GM12873 (cell line): ENCODE data around the gene TEX2.

Experiments used
- TF ChIP-seq, protein P1 (sequence below): IDR thresholded peaks from 2 replicates; pipeline ENCODE4 v1.5.1; 2012; ENCODE audit warnings: low read depth, mild to moderate bottlenecking, moderate library complexity, low read length, control low read depth; ENCODE audit not compliant: insufficient read depth; ENCODE audit errors: missing control alignments

Gene TEX2

DNA sequence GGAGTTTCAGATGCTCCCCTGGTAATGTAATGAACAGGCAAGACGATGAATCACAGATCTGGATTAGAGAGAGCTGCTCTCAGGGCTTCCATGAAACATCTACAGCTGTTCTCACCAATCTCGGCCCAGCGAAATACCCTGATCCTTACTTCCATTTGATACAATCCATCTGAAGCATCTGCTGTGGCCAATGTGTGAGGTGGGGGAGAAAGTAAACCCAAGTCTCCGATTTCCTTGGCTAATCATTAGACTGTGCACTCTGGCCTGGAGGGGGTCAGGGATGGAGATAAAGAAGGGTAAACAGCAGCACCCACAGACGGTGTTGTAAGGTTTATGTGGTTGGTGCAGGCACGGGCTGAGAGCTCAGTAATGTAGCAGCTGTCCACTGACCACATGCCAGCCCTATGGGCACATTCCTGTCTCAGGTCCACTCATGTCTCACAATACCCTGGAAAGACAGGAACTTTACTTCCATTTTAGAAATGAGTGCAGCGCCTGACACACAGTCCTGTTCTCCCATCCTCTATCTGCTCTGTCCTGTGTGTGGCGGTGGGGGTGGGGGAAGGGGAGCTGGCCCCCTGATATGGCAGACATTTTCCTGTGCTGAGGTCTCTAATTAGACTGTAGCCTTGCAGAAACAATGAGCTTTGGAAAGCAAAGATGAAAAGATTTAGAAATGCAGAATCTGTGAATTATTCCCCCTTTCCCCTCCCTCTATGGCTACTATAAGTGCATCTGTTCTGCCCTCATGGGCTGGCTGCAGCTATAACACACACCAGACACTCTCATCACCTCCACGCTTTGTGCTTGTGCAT lies 84.8 kb downstream of the TEX2 start:
- TF ChIP-seq, protein P1, sequence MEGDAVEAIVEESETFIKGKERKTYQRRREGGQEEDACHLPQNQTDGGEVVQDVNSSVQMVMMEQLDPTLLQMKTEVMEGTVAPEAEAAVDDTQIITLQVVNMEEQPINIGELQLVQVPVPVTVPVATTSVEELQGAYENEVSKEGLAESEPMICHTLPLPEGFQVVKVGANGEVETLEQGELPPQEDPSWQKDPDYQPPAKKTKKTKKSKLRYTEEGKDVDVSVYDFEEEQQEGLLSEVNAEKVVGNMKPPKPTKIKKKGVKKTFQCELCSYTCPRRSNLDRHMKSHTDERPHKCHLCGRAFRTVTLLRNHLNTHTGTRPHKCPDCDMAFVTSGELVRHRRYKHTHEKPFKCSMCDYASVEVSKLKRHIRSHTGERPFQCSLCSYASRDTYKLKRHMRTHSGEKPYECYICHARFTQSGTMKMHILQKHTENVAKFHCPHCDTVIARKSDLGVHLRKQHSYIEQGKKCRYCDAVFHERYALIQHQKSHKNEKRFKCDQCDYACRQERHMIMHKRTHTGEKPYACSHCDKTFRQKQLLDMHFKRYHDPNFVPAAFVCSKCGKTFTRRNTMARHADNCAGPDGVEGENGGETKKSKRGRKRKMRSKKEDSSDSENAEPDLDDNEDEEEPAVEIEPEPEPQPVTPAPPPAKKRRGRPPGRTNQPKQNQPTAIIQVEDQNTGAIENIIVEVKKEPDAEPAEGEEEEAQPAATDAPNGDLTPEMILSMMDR: no peak

DNA sequence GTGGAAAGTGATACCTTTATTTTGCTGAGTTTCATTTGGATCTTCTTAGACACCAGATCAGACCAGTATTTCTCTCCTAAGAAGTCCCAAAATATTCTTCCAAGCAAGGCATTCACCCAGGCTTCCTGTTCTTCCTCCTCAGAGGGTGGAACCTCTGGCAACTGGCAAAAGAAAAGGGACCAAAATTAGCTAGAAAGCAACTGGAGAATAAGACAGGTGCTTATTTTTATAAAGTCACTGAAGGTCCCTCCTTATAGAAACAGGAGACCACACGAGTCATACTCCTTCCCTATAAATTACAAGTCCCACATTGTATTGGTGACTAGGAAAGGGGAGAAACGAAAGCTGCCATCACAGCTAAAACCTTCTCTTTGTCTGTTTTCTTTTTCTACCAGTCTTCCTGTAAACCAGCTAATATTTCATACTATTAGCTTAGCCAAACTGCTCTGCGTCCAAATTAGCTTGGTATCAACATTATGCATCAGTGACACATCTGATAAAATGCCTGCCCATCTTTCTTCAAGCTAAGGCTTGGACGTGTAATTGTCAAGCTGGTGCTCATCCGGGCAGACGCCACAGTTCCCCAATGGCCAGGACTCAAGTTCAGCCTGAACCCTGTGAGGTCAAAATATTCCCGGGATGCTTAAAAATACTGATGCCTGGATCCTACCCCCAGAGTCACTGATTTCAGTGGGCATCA lies 85.6 kb downstream of the TEX2 start:
- TF ChIP-seq, protein P1: no peak

DNA sequence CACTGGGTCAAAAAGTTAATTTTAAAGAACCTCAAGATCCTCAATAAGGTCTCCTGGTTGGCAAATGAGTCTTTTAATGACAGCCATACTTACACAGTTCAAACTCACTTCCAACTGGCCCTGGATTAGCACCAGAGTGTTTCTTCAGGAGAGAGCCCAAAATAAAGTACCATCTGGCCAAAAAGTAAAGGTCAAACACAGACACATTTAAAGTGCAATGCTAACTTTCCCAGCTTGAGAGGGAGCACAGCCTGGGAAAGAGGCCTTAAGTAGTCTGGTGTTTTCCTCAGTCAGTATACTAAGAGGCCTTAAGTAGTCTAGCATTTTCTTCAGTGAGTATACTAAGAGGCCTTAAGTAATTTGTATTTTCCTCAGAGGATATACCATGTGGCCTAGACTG lies 86.5 kb downstream of the TEX2 start:
- TF ChIP-seq, protein P1: no peak

DNA sequence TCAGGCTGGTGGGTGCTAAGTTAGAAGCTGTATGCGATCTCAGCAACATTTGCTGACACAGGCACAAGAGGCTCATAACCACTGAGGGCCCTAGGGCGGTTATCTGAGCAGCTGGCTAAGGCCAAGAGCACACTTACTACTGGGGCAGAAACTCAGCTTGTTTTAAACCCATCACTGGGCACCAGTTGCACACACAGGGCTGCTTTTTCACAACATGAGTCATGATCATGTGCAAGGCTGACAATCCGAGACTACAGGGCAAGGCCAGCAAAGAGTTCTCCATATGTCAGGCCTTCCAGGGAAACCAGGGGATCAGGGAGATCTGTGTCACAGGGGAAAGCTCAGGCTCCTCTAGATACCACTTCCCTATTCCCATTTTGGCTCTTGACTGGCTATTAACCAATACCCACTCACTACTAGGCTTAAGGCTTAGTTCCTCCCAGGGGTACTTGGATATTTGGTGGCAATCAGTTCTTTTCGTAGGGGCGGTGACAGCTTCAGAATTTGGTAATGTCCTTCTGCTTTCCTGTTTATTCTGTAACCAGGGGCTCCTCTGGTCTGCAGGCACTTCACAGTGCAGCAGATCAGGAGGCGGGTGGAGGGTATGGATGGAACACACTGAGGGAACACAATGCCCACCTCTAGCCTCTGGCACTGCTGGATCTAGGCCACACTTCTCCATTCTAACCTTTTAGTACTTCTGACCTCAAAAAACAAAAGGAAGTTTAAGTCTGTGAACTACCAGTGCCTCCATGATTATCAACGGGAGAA lies 88.2 kb downstream of the TEX2 start:
- TF ChIP-seq, protein P1: no peak

DNA sequence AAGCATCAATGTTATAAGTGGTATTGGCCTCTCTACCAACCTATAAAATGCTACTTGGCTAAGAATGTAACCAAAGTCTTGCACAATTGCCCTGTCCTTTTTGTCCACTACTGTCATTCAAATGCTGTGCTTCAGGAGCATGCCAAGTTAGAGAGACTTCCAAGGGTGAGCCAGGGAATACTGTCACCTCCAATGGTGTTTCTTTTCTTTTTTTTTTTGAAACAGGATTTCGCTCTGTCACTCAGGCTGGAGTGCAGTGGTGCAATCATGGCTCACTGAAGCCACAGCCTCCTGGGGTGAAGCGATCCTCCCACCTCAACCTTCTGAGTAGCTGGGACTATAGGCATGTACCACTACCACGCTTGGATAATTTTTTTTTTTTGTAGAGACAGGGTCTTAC lies 89.4 kb downstream of the TEX2 start:
- TF ChIP-seq, protein P1: no peak

DNA sequence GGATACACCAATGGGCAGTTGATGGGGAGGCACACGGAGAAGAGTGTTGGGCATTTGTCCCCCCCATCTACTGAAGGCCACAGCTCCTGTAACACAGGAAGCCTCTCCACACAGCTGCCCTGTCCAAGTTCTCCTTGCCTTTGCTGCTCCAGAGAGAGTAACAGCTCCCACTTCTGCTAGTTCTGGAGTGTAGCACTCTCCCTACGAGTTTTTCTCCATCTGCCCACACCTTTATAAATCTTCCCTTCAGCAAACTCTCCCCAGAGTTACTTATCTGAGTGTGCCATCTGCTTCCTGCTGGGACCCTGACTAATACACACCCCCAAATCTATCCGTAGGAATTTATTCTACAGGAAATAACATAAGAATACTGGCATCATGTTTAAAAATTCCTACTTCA lies 90.5 kb downstream of the TEX2 start:
- TF ChIP-seq, protein P1: no peak

DNA sequence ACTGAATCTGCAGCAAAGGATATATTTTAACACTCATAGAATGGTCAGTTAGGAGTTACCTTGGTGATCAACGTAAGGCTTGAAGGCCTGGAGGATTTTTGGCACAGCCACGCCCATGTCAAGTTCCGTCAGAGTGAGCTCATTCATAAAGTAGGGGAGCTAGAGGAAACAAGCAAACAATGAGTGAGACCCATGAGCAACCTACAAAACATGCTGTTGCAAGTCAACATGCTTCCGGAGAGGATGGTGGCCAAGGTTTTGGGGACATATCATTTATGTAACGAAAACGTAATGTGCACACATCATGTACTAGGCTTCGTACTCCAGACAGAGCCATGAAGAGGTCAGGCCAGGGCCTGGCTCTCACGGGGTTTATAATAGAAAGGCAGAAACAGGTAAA lies 92.0 kb downstream of the TEX2 start:
- TF ChIP-seq, protein P1: no peak
